ENCODE results near the gene MORF4L1. TPM values are rescaled to one million over a fixed set of nuclear protein-coding genes. Genes with fewer than 3 reads are reported as not detected.

The MORF4L1 gene
- total RNA-seq, 4 donors from 2014 or later = 83.6 to 293 (median 156) TPM

GRCh38 chr15:78879517-78880241 is 7.0 kb downstream of the MORF4L1 start:
- peaks cover 3 to 45% (median 3%) of the 10 kb centered on the region in 3 donors for H3K36me3 ChIP-seq
- DNase-seq = no peak
- no peak overlapping the region for H3K4me3 ChIP-seq
- H3K27ac ChIP-seq = peak overlapping the region in 2 of 4 donors; percentile 22 to 29
- 13 to 14% methylated on average over 6 of the region's 6 CpGs for WGBS, 2 donors
- no peaks in the 10 kb centered on the region for H3K27me3 ChIP-seq
- peaks cover 21 to 87% (median 46%) of the 10 kb centered on the region in 3 donors for H3K4me1 ChIP-seq
- no peaks in the 10 kb centered on the region for H3K9me3 ChIP-seq
- TF ChIP-seq POLR2A (IDR thresholded peaks at IDR 0.05) (no peak), CTCF (IDR thresholded peaks at IDR 0.05) (no peak)
- intact Hi-C loops (cut with DNase I) = no loop called here

- H3K4me1 ChIP-seq = peaks cover 16 to 87% (median 42%) of the 10 kb centered on the region in 3 donors
- intact Hi-C loops (cut with DNase I) = no loop called here
- DNase-seq = no peak
- H3K27ac ChIP-seq = no peak overlapping the region
- no peaks in the 10 kb centered on the region for H3K27me3 ChIP-seq
- TF ChIP-seq POLR2A (IDR thresholded peaks at IDR 0.05) (no peak), CTCF (IDR thresholded peaks at IDR 0.05) (no peak)
- peaks cover 3 to 50% (median 3%) of the 10 kb centered on the region in 3 donors for H3K36me3 ChIP-seq
- H3K4me3 ChIP-seq = no peak overlapping the region
- no peaks in the 10 kb centered on the region for H3K9me3 ChIP-seq
These were observed 7.5 kb downstream of the MORF4L1 start for GRCh38 chr15:78880242-78880533.

GRCh38 chr15:78880813-78881212 is 8.1 kb downstream of the MORF4L1 start:
- Histone ChIP-seq H3K4me3 (no peak overlapping the region), H3K27ac (no peak overlapping the region), H3K9me3 (no peaks in the 10 kb centered on the region), H3K4me1 (peaks cover 12 to 83% (median 36%) of the 10 kb centered on the region in 3 donors), H3K27me3 (no peaks in the 10 kb centered on the region), H3K36me3 (peaks cover 3 to 56% (median 3%) of the 10 kb centered on the region in 3 donors)
- WGBS, 2 donors = 80 to 89% methylated on average over 1 of the region's 1 CpG
- TF ChIP-seq CTCF (IDR thresholded peaks at IDR 0.05) (no peak), POLR2A (IDR thresholded peaks at IDR 0.05) (no peak)
- intact Hi-C loops (cut with DNase I) = no loop called here
- no peak for DNase-seq

GRCh38 chr15:78881681-78882080 is 9.0 kb downstream of the MORF4L1 start:
- 72 to 85% methylated on average over 1 of the region's 1 CpG for WGBS, 2 donors
- H3K4me3 ChIP-seq = no peak overlapping the region
- TF ChIP-seq CTCF (IDR thresholded peaks at IDR 0.05) (no peak), POLR2A (IDR thresholded peaks at IDR 0.05) (no peak)
- intact Hi-C loops (cut with DNase I) = no loop called here
- no peaks in the 10 kb centered on the region for H3K9me3 ChIP-seq
- no peaks in the 10 kb centered on the region for H3K27me3 ChIP-seq
- H3K4me1 ChIP-seq = peaks cover 12 to 74% (median 27%) of the 10 kb centered on the region in 3 donors
- peaks cover 7 to 65% (median 12%) of the 10 kb centered on the region in 3 donors for H3K36me3 ChIP-seq
- no peak for DNase-seq
- no peak overlapping the region for H3K27ac ChIP-seq

GRCh38 chr15:78889000-78889399 is 16.3 kb downstream of the MORF4L1 start:
- Histone ChIP-seq H3K9me3 (no peaks in the 10 kb centered on the region), H3K4me3 (no peak overlapping the region), H3K27ac (no peak overlapping the region), H3K27me3 (no peaks in the 10 kb centered on the region), H3K36me3 (peaks cover 4 to 100% (median 39%) of the 10 kb centered on the region in 3 donors), H3K4me1 (peaks cover 0 to 11% (median 0%) of the 10 kb centered on the region in 3 donors)
- WGBS, 2 donors = 84 to 88% methylated on average over 4 of the region's 4 CpGs
- TF ChIP-seq CTCF (IDR thresholded peaks at IDR 0.05) = no peak
- TF ChIP-seq POLR2A (IDR thresholded peaks at IDR 0.05) = no peak
- no peak for DNase-seq
- intact Hi-C loops (cut with DNase I) = no loop called here
